Myocyte (in vitro differentiated cells): ENCODE results near the gene TJP2. TPM values are rescaled to one million over a fixed set of nuclear protein-coding genes. Genes with fewer than 3 reads are reported as not detected.

ENCODE experiments used
- DNase-seq: peaks from one replicate; pipeline ENCODE4 v3.0.0-alpha.2; 2012; ENCODE audit warnings: low read depth
- total RNA-seq: library from RNA; depleted of rRNA; stranded (reverse); fragments of >200 nt; gene quantifications from 2 replicates; pipeline ENCODE4 v1.2.3, GENCODE V29; 2014

The TJP2 gene
- total RNA-seq, 1 donor from 2014 or later, result 13.5 TPM

- DNase-seq, result no peak
These were observed 48.9 kb downstream of the TJP2 start for GRCh38 chr9:69222970-69223369.

GRCh38 chr9:69223605-69224004 lies 49.5 kb downstream of the TJP2 start:
- peak; percentile 72 for DNase-seq

DNA sequence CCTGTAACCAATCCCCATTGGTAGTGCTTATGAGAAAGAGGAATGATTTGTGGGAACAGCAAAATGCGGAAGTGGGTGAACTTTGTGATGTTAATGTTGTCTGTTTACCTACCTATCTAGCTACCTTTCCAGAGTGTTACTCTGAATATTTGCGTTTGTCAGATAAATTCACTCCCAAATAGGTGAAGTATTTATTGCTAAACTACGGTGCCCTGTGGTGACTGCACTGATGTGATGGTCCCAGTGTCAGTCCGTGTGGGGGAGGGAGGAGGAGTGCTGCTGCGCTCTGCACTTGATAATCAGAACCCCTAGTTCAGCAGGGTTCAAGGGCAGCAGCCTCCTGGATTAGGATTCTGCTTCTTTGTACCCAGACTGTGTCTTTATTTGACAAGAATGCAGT lies 55.3 kb downstream of the TJP2 start:
- DNase-seq, result no peak

DNA sequence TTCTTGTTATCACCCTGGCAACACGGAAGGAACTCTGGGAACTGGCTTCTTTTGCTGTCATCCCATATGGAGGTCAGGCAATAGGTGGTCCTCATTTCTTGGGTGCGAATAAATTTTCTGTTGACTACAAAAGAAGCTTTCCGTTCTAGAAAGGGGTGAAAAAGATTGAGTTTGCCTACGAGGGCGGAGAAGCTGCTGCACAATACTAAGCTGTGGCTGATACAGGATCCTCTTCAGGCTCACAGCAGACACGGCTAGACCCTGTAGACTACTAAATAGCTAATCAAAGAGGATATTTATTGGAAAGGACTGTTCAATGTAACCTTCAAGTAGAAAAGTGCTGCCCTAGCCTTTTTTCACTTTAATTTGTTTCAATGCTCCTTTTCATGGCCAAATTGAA lies 58.1 kb downstream of the TJP2 start:
- DNase-seq, result no peak

- no peak for DNase-seq
These were observed 60.6 kb downstream of the TJP2 start for GRCh38 chr9:69234683-69235082.

DNA sequence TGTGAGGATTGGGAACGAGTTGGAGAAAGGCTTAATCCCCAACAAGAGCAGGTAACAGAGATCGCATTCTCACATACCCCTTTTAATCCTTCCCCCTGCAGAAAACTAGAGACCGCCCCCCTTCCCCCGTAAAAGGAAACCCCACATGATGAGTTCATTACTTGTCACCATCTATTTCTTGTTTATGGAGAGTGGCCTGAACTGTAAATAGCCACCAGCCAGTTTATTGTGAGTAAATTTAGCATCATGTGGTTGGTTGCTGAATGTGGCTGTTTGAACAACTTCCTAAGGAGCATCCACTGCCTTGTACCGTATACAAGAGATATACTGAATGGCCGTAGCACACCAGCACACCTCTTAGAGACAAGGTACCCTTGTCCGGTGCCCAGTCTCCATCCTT lies 62.1 kb downstream of the TJP2 start:
- peak; percentile 70 for DNase-seq

DNA sequence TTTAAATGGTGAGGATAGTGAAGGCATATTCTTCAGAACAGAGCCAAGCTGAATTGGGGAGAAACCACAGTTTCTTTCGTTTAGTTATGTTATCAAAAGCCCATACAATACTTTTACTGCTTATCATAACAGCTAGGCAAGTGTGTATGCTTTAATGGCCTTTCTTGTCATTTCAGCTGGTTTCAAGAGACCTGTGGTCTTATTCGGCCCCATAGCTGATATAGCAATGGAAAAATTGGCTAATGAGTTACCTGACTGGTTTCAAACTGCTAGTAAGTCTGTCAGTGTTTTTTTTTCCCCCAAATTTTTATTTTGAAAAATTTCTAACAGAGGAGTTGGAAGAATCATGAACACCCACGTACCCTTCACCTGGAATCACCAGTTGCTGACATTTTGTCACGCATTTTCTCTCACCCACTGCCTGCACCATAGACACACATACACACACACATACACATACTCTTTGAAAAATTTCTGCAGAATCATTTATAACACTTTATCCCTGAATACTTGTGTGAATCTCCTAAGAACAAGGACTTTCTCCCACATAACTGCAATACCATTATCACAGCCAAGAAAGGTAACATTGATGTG lies 63.7 kb downstream of the TJP2 start:
- no peak for DNase-seq

- DNase-seq, result no peak
These were observed 69.0 kb downstream of the TJP2 start for GRCh38 chr9:69243116-69243515.

DNA sequence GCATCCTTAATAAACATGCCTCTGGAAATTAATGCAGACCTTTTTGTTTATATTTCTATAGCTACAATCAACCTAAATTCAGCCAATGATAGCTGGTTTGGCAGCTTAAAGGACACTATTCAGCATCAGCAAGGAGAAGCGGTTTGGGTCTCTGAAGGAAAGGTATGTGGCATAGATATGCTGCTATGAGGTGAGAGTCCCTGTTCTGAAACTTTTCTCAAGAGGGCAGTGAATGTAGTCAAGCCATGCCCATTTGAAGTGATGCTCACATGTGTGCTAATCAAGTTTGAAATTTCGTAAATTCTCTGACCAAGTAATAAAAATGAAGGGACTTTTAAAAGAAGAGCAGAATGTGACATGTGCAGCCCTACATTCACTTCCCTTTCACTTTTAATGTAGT lies 72.6 kb downstream of the TJP2 start:
- no peak for DNase-seq

DNA sequence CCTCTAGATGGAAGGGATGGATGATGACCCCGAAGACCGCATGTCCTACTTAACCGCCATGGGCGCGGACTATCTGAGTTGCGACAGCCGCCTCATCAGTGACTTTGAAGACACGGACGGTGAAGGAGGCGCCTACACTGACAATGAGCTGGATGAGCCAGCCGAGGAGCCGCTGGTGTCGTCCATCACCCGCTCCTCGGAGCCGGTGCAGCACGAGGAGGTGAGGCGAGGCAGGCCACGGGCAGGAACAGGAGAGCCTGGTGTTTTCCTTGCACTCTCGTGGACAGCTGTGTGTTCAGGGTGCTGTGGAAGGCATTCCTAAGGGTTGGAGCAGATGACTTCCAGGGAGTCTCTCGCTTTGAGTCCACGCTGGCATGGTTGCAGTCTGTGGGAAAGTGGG lies 73.9 kb downstream of the TJP2 start:
- DNase-seq, result no peak

DNA sequence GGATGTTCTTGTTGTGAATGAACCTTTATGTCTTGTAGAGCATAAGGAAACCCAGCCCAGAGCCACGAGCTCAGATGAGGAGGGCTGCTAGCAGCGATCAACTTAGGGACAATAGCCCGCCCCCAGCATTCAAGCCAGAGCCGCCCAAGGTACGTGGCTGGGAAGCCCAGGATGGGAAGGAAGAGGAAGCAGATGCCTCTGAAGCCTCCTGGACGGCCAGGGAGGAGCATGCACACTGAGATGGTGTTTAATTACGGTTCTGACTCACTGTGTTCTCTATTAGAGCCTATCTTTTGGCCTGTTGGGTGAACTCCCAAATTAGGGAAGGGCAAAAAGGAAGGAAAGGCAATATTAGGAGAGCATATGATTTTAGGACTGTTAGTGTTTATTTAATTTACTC lies 75.3 kb downstream of the TJP2 start:
- peak; percentile 38 for DNase-seq

DNA sequence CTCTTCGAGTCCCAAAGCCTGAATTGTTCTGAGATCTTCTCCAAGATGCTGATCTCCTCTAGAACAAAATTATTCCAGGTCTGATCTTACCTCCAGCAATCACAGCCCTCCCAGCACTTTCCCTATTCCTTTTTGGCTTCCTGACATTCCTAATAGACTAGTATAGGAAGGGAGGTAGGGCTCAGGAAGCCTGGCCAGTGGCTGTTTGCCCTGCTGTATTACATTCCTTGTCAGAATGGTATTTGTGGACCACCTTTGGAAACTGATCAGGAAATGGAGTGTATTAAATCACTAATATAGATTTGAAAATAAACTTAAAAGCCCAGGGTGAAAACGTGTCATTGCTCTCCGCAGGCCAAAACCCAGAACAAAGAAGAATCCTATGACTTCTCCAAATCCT lies 76.6 kb downstream of the TJP2 start:
- DNase-seq, result no peak

GRCh38 chr9:69252436-69252835 lies 78.4 kb downstream of the TJP2 start:
- DNase-seq, result no peak

DNA sequence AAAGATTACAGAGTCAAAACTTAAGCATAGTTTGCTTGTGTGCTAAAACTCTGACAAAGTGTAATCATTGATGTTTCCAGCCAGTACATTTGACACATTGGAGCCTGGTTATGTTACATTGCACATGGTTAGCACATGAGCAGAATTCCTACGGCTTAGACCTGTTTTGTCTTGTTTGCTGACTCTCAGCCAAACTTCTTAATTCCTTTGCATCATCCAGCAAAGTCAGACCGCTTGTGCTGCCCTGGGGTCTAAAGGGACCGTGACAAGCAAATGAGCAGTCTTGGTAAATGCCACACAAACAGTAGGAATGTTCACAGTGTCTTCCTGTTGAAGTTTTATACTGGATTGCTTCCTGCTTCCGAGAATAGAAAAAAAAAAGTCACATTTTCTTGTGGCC lies 79.0 kb downstream of the TJP2 start:
- no peak for DNase-seq

DNA sequence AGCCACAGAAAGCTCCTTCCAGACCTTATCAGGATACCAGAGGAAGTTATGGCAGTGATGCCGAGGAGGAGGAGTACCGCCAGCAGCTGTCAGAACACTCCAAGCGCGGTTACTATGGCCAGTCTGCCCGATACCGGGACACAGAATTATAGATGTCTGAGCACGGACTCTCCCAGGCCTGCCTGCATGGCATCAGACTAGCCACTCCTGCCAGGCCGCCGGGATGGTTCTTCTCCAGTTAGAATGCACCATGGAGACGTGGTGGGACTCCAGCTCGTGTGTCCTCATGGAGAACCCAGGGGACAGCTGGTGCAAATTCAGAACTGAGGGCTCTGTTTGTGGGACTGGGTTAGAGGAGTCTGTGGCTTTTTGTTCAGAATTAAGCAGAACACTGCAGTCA lies 80.1 kb downstream of the TJP2 start:
- DNase-seq, result peak; percentile 65

GRCh38 chr9:69255591-69255990 lies 81.5 kb downstream of the TJP2 start:
- DNase-seq, result no peak

- DNase-seq, result no peak
These were observed 84.5 kb downstream of the TJP2 start for GRCh38 chr9:69258551-69258950.

DNA sequence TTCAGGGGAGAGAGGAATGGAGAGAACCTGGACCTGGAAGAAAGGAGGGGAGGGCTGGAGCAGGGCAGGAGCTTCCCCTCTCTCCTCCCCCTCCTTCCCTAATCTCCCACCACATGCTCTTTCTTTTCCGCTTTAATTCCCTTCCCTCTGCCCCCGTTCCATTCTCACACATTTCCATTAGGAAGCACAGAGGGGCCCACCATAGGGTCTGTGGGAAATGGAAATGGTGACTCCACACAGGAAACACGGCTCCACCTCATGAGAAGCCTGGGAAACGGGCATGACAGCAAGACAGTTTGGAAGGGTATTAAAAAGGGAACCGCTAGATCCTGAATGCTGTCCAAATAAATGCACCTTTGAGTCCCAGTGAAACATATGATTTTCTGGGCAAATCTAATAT lies 86.1 kb downstream of the TJP2 start:
- no peak for DNase-seq

DNA sequence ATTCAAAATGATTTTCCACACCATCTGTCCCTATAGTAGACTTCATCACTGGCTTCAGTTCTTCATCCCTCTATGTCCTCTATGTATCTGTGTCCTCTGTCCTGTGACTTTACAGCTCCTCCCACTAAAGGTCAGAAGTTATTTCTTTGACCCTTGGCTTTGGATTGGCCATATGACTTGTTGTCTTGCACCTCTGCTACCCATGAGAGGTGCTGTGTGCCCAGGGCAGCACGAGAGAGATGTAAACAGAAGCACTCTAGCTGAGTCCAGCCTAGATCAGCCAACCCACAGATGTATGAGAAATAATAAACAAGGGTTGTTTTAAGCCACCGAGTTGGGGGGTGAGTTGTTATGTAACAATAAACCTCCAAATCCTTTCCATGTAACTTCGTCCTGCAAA lies 87.6 kb downstream of the TJP2 start:
- no peak for DNase-seq

- DNase-seq, result no peak
These were observed 90.4 kb downstream of the TJP2 start for GRCh38 chr9:69264526-69264925.

DNA sequence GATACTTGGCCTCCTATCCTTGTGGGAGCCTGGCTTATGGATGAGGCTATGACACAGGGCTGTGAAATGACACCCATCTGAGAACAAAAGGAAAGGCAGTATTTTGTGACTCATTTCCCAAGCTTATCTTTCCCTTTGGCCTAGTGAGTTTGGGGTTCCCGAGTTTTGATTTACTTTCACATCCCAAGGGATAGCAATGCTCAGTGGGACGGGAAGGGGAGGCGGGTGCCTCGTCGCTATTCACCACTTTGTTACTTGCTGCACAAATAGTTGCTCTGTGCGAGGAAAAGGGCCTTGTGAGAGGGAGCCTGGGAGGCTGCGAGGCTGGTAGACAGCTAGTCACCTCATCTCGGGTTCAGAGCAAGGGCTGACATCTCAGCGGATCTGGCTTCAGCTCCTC lies 91.8 kb downstream of the TJP2 start:
- DNase-seq, result peak; percentile 14

GRCh38 chr9:69272212-69272611 lies 98.1 kb downstream of the TJP2 start:
- peak; percentile 81 for DNase-seq

DNA sequence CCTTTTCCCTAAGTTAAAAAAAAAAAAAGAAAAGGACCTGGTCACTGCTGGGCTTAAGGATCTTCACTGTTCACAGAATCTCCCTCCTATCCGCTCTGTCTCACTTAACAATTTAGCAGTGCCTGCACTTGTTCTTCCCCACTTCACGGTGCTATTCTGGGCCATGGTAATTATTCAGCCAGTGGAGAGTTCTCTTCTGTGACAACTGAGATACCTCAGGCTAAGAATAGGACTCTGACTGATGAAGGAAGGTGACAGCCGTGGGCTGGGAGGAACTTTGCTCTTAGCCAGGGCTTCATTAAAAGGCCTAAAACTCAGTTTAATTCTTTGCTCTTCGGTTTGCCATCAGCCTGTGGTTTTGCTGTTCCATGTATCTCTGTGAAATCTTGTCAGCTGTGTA lies 99.1 kb downstream of the TJP2 start:
- peak; percentile 91 for DNase-seq

DNA sequence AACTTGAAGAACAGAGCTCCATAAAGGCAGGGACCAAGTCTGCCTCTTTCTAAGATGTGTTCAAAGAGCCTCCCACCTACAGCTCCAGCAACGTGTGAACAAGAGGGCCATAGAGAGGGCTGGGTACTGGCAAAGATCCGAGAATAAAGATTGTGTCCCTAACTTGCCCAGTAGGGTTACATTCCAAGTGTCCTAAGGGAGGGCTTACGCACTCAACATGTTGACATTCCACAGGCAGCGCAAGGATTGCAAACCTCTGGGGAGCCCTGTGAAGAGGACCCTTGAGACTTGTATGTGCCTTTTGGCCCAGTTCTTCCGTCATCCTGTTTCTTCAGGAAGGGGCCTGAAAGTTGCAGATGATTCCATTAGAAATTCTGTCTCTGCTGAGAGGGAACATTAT lies 102.7 kb downstream of the TJP2 start:
- no peak for DNase-seq
